Measurements from ENCODE around the gene SYT3. TPM values are rescaled to one million over a fixed set of nuclear protein-coding genes. Genes with fewer than 3 reads are reported as not detected.

The SYT3 gene
- total RNA-seq, 1 donor from 2014 or later: 0.38 TPM

DNA sequence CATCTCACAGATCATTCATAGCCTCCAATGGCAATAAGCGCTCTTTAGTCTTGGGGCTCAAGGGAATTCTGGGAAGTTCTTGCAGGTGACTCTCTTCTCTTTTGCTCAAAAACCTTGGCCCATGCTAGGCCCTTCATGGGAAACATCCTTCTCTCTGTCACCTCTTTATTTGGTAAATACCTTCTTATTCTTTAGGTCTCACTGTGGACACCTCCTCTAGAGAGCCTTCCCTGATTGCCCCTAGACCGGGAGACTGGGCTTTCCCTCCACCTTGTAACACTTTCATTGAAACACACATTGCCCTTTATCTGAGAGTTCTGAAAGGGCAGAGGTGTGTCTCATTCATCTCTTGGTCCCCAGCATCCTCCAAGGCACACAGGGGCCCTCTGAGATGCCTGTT lies 11.5 kb upstream of the SYT3 start:
- no peaks in the 10 kb centered on the region for H3K36me3 Mint-ChIP-seq (ENCODE audit: unreplicated experiment)
- TF ChIP-seq, protein P1, sequence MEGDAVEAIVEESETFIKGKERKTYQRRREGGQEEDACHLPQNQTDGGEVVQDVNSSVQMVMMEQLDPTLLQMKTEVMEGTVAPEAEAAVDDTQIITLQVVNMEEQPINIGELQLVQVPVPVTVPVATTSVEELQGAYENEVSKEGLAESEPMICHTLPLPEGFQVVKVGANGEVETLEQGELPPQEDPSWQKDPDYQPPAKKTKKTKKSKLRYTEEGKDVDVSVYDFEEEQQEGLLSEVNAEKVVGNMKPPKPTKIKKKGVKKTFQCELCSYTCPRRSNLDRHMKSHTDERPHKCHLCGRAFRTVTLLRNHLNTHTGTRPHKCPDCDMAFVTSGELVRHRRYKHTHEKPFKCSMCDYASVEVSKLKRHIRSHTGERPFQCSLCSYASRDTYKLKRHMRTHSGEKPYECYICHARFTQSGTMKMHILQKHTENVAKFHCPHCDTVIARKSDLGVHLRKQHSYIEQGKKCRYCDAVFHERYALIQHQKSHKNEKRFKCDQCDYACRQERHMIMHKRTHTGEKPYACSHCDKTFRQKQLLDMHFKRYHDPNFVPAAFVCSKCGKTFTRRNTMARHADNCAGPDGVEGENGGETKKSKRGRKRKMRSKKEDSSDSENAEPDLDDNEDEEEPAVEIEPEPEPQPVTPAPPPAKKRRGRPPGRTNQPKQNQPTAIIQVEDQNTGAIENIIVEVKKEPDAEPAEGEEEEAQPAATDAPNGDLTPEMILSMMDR (IDR thresholded peaks at IDR 0.05): no peak
- no peaks in the 10 kb centered on the region for H3K27me3 Mint-ChIP-seq (ENCODE audit: unreplicated experiment)
- no peak overlapping the region for H3K27ac Mint-ChIP-seq (ENCODE audit: unreplicated experiment)
- peaks cover 4% of the 10 kb centered on the region for H3K9me3 Mint-ChIP-seq (ENCODE audit: unreplicated experiment)
- DNase-seq (ENCODE audit: extremely low spot score, unreplicated experiment): no peak
- no peak overlapping the region for H3K4me3 Mint-ChIP-seq (ENCODE audit: unreplicated experiment)
- no peaks in the 10 kb centered on the region for H3K4me1 Mint-ChIP-seq (ENCODE audit: unreplicated experiment)

GRCh38 chr19:50649433-50650391 lies 10.0 kb upstream of the SYT3 start, which contains the start of gene C19orf81:
Gene C19orf81, plus strand, starts transcription at chr19:50649445. Its CDS starts 0 bp downstream, at chr19:50649445.
- Mint-ChIP-seq H3K27me3 (ENCODE audit: unreplicated experiment) (no peaks in the 10 kb centered on the region), H3K4me1 (ENCODE audit: unreplicated experiment) (no peaks in the 10 kb centered on the region), H3K9me3 (ENCODE audit: unreplicated experiment) (no peaks in the 10 kb centered on the region), H3K36me3 (ENCODE audit: unreplicated experiment) (no peaks in the 10 kb centered on the region), H3K4me3 (ENCODE audit: unreplicated experiment) (no peak within 1 kb of the TSS), H3K27ac (ENCODE audit: unreplicated experiment) (no peak within 1 kb of the TSS)
- TF ChIP-seq, protein P1 (IDR thresholded peaks at IDR 0.05): no peak
- DNase-seq (ENCODE audit: extremely low spot score, unreplicated experiment): no peak

- H3K27me3 Mint-ChIP-seq (ENCODE audit: unreplicated experiment): no peaks in the 10 kb centered on the region
- H3K27ac Mint-ChIP-seq (ENCODE audit: unreplicated experiment): no peak overlapping the region
These were observed 9.0 kb upstream of the SYT3 start for GRCh38 chr19:50648659-50649058.

DNA sequence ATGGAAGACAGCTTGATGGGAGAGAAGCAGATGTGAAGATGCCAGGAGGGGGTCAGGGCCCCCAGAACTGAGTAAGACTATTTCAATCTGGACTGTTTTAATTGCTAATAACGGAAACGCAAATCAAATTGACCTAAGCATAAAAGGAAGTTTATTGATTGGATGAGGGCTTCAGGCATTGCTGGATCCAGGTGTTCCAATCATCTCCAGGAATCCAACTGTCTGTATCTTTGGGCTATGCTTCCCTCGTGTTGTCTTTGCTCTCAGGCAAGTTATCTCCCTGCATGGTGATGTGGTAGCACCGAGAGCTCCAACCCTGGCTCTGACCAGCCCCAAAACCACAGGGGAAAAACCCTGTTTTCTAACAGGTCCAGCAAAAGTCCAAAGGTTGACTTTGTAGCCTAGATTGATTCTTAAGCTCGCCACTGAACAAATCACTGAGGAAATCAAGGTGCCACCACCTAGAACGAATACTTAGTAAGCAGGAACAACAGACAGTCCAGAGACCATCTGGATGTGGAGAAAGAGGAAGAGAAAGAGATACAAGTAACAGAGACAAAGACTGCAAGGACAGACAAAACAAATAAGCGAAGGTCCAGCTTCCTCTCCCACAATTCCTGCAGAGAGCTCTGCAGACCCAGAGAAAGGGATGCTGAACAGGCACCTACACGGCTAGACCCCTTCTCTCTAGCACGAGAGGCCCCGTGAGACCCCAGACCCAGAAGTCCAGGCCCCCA lies 8.4 kb upstream of the SYT3 start:
- no peaks in the 10 kb centered on the region for H3K36me3 Mint-ChIP-seq (ENCODE audit: unreplicated experiment)
- TF ChIP-seq, protein P1 (IDR thresholded peaks at IDR 0.05): no peak
- H3K9me3 Mint-ChIP-seq (ENCODE audit: unreplicated experiment): no peaks in the 10 kb centered on the region
- H3K27ac Mint-ChIP-seq (ENCODE audit: unreplicated experiment): no peak overlapping the region
- no peak for DNase-seq (ENCODE audit: extremely low spot score, unreplicated experiment)
- no peaks in the 10 kb centered on the region for H3K27me3 Mint-ChIP-seq (ENCODE audit: unreplicated experiment)
- H3K4me1 Mint-ChIP-seq (ENCODE audit: unreplicated experiment): no peaks in the 10 kb centered on the region
- H3K4me3 Mint-ChIP-seq (ENCODE audit: unreplicated experiment): no peak overlapping the region

More at GRCh38 chr19:50648659-50649058, 9.0 kb upstream of the SYT3 start:
- H3K4me1 Mint-ChIP-seq (ENCODE audit: unreplicated experiment): no peaks in the 10 kb centered on the region
- TF ChIP-seq, protein P1 (IDR thresholded peaks at IDR 0.05): no peak
- no peaks in the 10 kb centered on the region for H3K36me3 Mint-ChIP-seq (ENCODE audit: unreplicated experiment)
- H3K9me3 Mint-ChIP-seq (ENCODE audit: unreplicated experiment): no peaks in the 10 kb centered on the region
- no peak for DNase-seq (ENCODE audit: extremely low spot score, unreplicated experiment)
- H3K4me3 Mint-ChIP-seq (ENCODE audit: unreplicated experiment): no peak overlapping the region
